Effector memory CD8-positive, alpha-beta T cell (primary cell): ENCODE data around the gene TOMM7.
"Not testable (repeated sequence)": the region's sequence is repeated elsewhere in the genome, so short reads cannot be mapped to it uniquely, and the experiment has no call there.

Source experiments
- ATAC-seq: fragments of 150-1000 bp; cut with Tn5 transposase; replicated peaks from 2 replicates; pipeline ENCODE4 v1.10.0; 2021; ENCODE audit warnings: mild to moderate bottlenecking, moderate library complexity
- DNase-seq, 3 experiments: peaks; one replicate each; pipeline ENCODE4 v3.0.0; 2021
- H3K27ac Mint-ChIP-seq, 2 donors: one replicate each; pipeline ENCODE4 v1.8.0; 2022; ENCODE audit warnings: mild to moderate bottlenecking in 2 of 2, mixed read lengths in 2 of 2, moderate library complexity in 2 of 2
- H3K27me3 Mint-ChIP-seq, 2 donors: one replicate each; pipeline ENCODE4 v1.8.0; 2022; ENCODE audit warnings: mixed read lengths in 2 of 2
- H3K36me3 Mint-ChIP-seq: one replicate; pipeline ENCODE4 v1.8.0; 2022; ENCODE audit warnings: mild to moderate bottlenecking, moderate library complexity, mixed read lengths; ENCODE audit not compliant: insufficient read depth
- H3K4me1 Mint-ChIP-seq, 2 donors: one replicate each; pipeline ENCODE4 v1.8.0; 2022; ENCODE audit warnings: low read depth in 2 of 2, mixed read lengths in 2 of 2
- H3K4me3 Mint-ChIP-seq, 2 donors: one replicate each; pipeline ENCODE4 v1.8.0; 2022; ENCODE audit warnings: mild to moderate bottlenecking in 2 of 2, mixed read lengths in 2 of 2, moderate library complexity in 2 of 2
- H3K9me3 Mint-ChIP-seq, 2 donors: one replicate each; pipeline ENCODE4 v1.8.0; 2022; ENCODE audit warnings: mixed read lengths in 2 of 2

The TOMM7 gene

DNA sequence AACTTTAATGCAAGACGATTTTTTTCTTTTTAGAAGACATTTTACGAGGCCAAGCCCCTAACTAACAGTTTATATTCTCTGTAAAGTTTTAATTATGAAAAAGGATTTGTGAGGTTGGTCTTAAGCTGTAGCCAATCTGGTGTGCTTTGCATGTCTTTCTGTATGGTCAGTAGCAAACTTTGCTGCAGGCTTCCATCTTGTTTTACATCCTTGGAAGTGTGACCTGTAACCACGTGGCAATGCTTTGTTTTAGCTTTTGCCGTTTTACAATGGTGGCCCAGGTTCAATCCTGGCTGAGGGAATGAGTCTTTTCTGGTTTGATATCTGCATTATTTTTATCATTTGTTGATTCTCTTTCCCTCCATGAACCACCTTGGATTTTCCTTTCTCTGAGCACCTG, 19.8 kb downstream of the TOMM7 start:
- H3K36me3 Mint-ChIP-seq, H3K27ac Mint-ChIP-seq, DNase-seq, ATAC-seq, H3K9me3 Mint-ChIP-seq, H3K4me1 Mint-ChIP-seq, H3K4me3 Mint-ChIP-seq: not testable (repeated sequence)
- peaks cover 0 to 18% of the 10 kb centered on the region in 2 donors for H3K27me3 Mint-ChIP-seq

DNA sequence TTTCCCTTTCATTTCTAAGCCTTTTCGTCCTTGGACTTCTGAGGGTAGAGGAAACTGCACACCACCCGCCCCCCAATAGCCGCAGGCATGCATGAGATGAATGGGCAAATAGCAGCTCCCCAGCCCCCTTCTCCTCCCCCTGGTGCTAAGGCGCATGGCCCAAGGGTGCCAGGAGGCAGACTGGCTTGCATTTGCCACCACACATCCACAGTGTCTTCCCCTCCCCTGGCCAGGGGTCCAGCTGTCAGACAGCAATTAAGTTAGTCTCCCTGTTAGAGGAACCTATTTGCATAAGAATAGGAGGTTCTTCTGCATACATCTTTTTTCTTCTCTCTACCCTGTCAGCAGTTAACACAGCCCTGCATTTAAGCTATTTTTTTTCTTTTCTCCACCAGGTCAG, 20.2 kb downstream of the TOMM7 start:
- Mint-ChIP-seq H3K36me3 (no peaks in the 10 kb centered on the region), H3K9me3 (no peaks in the 10 kb centered on the region), H3K27me3 (peaks cover 0 to 18% of the 10 kb centered on the region in 2 donors), H3K4me3 (no peak overlapping the region), H3K4me1 (no peaks in the 10 kb centered on the region), H3K27ac (no peak overlapping the region)
- DNase-seq (no peak), ATAC-seq (no peak)

DNA sequence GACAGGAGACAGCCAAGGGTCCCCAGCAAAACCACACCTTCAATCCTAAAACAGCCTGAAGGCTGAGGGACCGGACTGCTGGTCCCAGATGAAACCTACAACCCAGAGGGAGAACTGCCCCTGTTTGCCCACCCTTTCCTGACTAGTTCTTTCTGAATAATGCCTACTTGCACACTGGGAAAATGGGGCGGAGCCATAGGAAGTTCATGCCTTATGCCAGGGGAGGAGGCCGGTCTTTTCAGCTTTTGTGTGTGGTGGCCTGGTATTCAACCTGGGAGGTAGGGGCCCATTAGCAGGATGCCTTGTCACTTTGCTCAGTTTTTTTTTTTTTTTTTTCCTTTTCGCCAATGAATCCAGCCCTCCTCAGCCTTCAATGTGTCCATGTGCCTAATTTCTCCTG, 20.7 kb downstream of the TOMM7 start:
- H3K9me3 Mint-ChIP-seq: no peaks in the 10 kb centered on the region
- no peaks in the 10 kb centered on the region for H3K4me1 Mint-ChIP-seq
- no peak overlapping the region for H3K27ac Mint-ChIP-seq
- peaks cover 0 to 18% of the 10 kb centered on the region in 2 donors for H3K27me3 Mint-ChIP-seq
- no peak for DNase-seq
- no peak for ATAC-seq
- H3K4me3 Mint-ChIP-seq: no peak overlapping the region
- H3K36me3 Mint-ChIP-seq: no peaks in the 10 kb centered on the region

DNA sequence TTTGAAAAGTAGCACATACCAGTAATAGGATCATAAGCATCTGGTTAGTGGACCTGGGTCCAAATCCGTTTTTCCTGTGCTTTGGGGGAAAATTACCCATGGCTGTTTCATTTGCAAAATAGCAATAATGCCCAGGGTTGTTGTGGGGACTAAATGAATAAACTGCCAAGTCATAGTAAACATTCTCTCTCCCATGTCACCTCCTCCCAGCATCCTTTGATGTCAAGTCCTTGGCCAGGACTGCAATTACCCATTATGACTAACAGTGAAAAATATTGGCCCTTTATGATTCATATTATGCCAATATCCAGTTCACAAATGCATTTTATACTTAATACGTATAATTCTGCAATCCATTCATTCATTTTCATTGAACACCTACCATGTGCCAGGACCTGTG, 23.0 kb downstream of the TOMM7 start:
- ATAC-seq (no peak), DNase-seq (no peak)
- H3K36me3 Mint-ChIP-seq: no peaks in the 10 kb centered on the region
- no peak overlapping the region for H3K4me3 Mint-ChIP-seq
- peaks cover 6 to 18% of the 10 kb centered on the region in 2 donors for H3K27me3 Mint-ChIP-seq
- no peaks in the 10 kb centered on the region for H3K4me1 Mint-ChIP-seq
- no peak overlapping the region for H3K27ac Mint-ChIP-seq
- no peaks in the 10 kb centered on the region for H3K9me3 Mint-ChIP-seq

DNA sequence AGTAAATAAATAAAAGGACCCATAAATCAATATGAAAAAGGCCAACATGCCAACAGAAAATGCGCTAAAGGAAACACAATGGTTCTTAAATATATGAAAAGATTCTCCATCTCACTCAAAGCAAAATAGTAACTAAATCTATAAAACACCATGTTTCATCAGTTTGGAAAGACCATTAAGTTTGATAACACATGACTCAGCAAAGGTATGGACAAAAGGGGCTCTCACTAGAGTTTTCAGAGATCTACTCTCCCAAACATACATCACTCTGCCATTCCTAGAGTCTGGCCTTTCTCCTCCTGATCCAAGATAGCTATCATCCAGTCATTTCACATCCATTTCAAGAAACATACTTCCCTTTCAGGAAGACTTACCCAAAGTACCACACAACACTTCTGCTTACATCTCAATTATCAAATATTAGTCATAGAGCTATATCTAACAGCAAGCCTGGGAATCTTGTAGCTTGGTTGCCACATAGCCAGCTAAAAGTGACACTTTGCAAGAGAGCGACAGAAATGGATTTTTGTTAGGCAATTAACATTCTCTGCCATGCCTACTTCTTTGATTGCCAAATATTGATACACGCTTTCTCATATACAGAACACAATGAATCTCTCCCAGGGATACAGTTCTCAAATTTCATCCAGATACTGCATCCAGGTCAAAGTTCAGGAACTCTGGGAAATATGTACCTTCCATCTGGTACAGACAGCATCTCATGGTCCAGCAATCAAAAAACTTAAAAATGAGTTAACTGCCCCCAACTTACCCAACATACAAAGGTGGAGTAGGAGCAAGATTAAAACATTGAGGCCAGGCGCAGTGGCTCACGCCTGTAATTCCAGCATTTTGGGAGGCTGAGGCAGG, 28.8 kb downstream of the TOMM7 start:
- no peak for ATAC-seq
- Mint-ChIP-seq H3K27ac (no peak overlapping the region), H3K36me3 (no peaks in the 10 kb centered on the region), H3K27me3 (peaks cover 0 to 6% of the 10 kb centered on the region in 2 donors), H3K4me3 (no peak overlapping the region), H3K4me1 (no peaks in the 10 kb centered on the region), H3K9me3 (no peaks in the 10 kb centered on the region)
- no peak for DNase-seq

DNA sequence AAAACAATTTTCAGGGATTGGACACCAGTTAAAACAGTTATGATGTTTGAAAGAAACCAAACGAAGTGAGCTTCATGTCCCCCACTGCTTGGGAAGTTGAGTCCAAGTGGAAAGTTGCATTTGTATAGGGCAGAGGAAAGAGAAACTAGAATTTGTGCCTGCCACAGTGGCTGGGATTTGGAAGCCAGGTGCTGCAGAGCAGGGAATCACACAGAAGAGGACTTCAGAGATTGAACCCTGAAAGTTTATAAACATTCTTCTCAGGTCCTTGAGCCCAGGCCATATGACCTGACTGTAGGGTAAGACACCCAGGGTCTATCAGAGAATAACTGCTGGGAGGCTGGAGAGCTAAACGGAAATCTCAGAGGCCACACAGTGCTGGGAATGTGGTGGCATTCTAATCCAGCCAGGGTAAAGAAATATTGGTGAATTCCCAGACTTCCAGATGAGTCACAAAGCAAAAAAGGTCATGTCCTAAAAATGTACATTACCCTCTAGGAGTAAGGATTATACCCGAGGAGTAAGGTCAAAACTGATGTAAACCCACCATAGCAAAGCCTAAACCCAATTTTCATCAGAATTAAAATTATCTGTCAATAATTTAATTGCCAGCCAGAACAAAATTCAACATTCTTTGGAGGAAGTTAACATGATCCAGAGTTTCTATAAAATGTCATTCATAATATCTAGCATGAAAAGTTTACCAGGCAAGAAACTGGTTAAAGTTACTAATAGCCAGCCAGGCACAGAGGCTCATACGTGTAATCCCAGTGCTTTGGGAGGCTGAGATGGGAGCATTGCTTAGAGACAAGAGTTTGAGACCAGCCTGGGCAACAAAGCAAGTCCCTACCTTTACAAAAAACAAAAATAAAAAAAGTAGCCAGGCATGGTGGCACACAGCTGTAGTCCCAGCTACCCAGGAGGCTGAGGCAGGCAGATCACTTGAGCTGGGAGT, 31.2 kb downstream of the TOMM7 start:
- no peak overlapping the region for H3K27ac Mint-ChIP-seq
- no peaks in the 10 kb centered on the region for H3K4me1 Mint-ChIP-seq
- no peak for DNase-seq
- H3K27me3 Mint-ChIP-seq: peaks cover 0 to 12% of the 10 kb centered on the region in 2 donors
- H3K4me3 Mint-ChIP-seq: no peak overlapping the region
- H3K36me3 Mint-ChIP-seq: no peaks in the 10 kb centered on the region
- ATAC-seq: no peak
- H3K9me3 Mint-ChIP-seq: no peaks in the 10 kb centered on the region

DNA sequence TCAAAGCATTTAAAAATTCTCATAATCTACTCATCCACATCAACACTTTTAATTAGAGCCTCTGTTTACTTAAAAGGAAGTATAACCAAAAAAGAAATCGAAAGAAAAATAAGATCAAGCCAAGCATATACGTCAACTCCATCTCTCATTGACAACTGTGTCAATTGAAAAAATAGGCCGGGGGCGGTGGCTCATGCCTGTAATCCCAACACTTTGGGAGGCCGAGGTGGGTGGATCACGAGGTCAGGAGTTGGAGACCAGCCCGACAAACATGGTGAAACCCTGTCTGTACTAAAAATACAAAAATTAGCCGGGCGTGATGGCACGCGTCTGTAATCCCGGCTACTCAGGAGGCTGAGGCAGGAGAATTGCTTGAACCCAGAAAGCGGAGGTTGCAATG, 32.0 kb downstream of the TOMM7 start:
- ATAC-seq, H3K9me3 Mint-ChIP-seq, H3K36me3 Mint-ChIP-seq, H3K27me3 Mint-ChIP-seq, DNase-seq, H3K4me3 Mint-ChIP-seq, H3K4me1 Mint-ChIP-seq, H3K27ac Mint-ChIP-seq: not testable (repeated sequence)

DNA sequence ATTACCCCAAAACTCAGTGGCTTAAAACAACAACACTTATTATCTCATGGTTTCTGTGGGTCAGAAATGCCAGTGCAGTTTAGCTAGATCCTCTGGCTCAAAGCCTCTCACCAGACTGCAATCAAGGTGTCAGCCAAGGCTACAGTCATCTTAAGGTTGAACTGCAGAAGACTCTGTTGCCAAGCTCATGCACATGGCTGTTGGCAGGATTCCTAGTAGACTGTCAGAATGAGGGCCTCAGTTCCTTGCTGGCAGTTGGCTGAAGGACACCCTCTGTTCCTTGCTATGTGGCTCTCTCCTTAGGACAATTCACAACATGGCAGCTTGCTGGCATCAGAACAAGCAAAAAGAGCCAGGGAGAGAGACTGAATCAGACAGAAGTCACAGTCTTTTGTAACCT, 34.7 kb downstream of the TOMM7 start:
- H3K9me3 Mint-ChIP-seq: no peaks in the 10 kb centered on the region
- H3K36me3 Mint-ChIP-seq: no peaks in the 10 kb centered on the region
- peaks cover 0 to 15% of the 10 kb centered on the region in 2 donors for H3K27me3 Mint-ChIP-seq
- no peaks in the 10 kb centered on the region for H3K4me1 Mint-ChIP-seq
- ATAC-seq: no peak
- H3K4me3 Mint-ChIP-seq: no peak overlapping the region
- no peak overlapping the region for H3K27ac Mint-ChIP-seq
- DNase-seq: no peak

DNA sequence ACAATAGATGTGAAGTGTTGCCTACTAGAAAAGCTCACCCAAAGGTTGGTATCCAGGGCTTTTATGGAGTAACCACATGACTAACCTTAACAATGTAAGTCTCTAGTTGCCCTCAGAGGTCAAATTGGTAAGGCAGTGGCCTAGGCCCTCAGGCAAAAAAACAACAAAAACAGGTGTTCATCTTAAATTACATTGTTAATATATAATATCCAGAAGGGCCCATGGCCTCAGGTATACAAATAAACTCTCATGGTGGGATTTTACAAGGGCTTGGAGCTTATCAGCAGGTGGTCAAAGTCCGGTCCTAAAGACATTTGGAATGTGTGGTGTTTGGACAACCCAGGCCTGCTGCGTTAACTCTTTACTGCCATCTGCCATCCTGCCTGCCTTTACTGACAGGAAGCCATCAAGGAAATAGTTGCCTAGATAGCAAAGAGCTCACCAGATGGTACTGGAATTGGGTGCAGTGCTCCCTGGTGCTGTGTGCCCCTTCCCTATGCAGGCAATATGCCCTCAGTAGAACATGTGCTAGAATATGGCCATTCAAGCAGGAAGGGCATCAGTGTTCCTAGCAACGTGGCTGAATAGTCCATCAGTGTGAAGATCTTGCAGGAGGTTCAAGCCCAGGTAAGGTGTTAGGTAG, 36.2 kb downstream of the TOMM7 start:
- DNase-seq: no peak
- Mint-ChIP-seq H3K27ac (no peak overlapping the region), H3K27me3 (peaks cover 0 to 29% of the 10 kb centered on the region in 2 donors), H3K9me3 (no peaks in the 10 kb centered on the region), H3K36me3 (no peaks in the 10 kb centered on the region), H3K4me1 (no peaks in the 10 kb centered on the region), H3K4me3 (no peak overlapping the region)
- no peak for ATAC-seq

DNA sequence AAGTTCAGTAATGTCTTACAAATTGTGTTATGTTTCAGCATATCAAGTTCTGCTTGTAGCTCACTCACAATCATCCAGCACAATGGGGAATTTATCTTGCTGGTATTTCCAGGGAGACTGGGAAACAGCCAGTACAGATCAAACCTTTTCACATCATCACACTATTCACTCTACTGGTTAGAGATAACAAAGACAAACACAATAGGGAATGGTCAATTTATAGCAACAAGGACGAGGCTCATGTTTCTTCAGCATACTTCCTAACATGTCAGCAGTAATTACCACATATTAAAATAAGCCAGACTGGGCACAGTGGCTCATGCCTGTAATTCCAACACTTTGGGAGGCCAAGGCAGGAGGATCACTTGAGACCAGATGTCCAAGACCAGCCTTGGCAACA, 38.3 kb downstream of the TOMM7 start:
- Mint-ChIP-seq H3K27me3 (peaks cover 3 to 29% of the 10 kb centered on the region in 2 donors), H3K36me3 (no peaks in the 10 kb centered on the region), H3K9me3 (no peaks in the 10 kb centered on the region), H3K4me1 (no peaks in the 10 kb centered on the region), H3K4me3 (no peak overlapping the region), H3K27ac (no peak overlapping the region)
- DNase-seq (no peak), ATAC-seq (no peak)

DNA sequence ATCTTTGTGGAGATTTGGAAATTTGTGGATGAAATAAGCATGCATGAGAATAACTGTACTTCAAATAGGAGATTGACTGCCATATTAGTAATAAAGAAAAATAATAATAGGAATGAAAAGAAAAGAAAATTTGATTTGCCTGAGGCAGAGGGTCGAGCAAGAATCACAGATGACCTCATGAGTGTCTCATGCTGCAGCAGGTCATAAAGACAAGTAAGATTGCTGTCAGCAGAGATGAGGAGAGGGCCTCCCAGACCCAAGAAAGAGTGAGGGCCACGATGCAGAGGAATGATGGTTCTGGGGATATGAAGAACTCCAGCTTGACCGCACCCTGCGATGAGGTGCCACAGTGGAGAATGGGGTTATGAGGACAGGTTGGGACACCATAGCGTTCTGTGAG, 39.2 kb downstream of the TOMM7 start:
- Mint-ChIP-seq H3K27me3 (peaks cover 5 to 26% of the 10 kb centered on the region in 2 donors), H3K36me3 (no peaks in the 10 kb centered on the region), H3K4me3 (no peak overlapping the region), H3K27ac (no peak overlapping the region), H3K9me3 (no peaks in the 10 kb centered on the region), H3K4me1 (no peaks in the 10 kb centered on the region)
- no peak for ATAC-seq
- no peak for DNase-seq

DNA sequence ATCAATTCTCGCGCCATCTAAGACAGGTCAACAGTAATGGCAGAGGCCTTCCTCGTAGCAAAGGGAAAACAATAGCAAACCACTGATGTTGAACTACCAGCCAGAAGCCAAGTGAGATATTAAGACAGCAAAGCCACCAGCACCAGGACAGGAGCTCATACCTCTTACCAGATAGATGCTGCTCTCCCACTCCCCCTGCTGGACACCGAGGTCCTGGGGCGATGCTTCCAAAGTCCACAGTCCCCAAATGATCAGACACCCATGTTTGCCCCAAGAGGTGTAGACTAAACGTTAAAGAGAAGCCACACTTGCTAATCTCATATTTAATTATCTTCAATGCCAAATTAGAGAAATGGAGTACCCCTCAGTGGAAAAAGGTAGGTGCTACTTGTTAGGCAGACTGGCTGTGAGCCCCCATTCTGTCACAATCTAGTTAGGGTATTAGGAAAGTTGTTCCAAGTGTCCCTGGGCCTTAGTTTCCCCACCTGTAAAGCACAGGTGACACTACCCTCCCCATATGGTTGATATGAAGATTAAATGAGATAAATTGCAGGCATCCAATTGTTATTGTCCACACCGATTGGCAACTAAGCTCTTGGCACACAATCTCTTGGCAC, 39.9 kb downstream of the TOMM7 start:
- Mint-ChIP-seq H3K4me3 (no peak overlapping the region), H3K27me3 (peaks cover 5 to 20% of the 10 kb centered on the region in 2 donors), H3K4me1 (no peaks in the 10 kb centered on the region), H3K27ac (no peak overlapping the region), H3K9me3 (no peaks in the 10 kb centered on the region), H3K36me3 (no peaks in the 10 kb centered on the region)
- DNase-seq (peak; percentile 51 to 61 (median 61)), ATAC-seq (peak; percentile 74)

DNA sequence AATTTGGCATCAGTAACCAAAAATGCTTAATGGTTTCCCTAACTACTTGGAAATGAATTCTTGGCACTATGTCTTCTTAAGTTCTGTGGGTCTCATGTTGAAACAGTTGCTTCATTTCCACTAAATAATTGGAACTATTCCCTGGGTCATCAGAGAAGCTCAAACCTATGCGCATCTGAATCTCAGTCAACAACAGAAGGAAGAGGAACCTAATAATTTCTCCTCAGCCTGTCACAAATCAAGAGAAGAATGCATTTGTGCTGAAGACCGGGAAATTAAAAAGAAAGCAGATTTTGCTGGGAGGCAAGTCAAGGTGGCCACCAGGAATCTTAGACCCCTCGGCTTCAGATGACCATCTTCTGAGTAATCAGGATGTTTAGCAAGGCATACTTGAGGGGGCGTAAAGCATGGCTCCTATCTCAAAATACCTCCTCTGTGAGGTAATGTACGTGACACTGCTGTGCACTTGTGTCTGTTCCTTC, 41.4 kb downstream of the TOMM7 start:
- Mint-ChIP-seq H3K27ac (no peak overlapping the region), H3K4me3 (no peak overlapping the region), H3K9me3 (no peaks in the 10 kb centered on the region), H3K27me3 (peaks cover 5 to 20% of the 10 kb centered on the region in 2 donors), H3K4me1 (no peaks in the 10 kb centered on the region), H3K36me3 (no peaks in the 10 kb centered on the region)
- ATAC-seq: no peak
- no peak for DNase-seq
